ENCODE results near the gene ZNF628.

GRCh38 chr19:55488986-55489710 is 12.7 kb downstream of the ZNF628 start:
- TF ChIP-seq ISL1 (CRISPR knock-in tag; IDR thresholded peaks at IDR 0.05) (no peak), ARNTL (CRISPR knock-in tag; IDR thresholded peaks at IDR 0.05; ENCODE audit: borderline replicate concordance, low read depth) (no peak), SNAI2 (CRISPR knock-in tag; IDR thresholded peaks at IDR 0.05) (no peak), ESRRG (CRISPR knock-in tag; IDR thresholded peaks at IDR 0.05) (no peak), ZFP3 (CRISPR knock-in tag; IDR thresholded peaks at IDR 0.05) (no peak), TCF4 (CRISPR knock-in tag; IDR thresholded peaks at IDR 0.05; ENCODE audit: borderline replicate concordance) (no peak)

Measured in SK-N-SH treated with all-trans-retinoic acid at 6 μM for 48 hours (cell line).